HCT116 (cell line): ENCODE results near the gene ASAP3. TPM values are rescaled to one million over a fixed set of nuclear protein-coding genes. Genes with fewer than 3 reads are reported as not detected.

Source experiments
- ATAC-seq: fragments of 200-7000 bp; cut with Tn5 transposase; 2 replicates; pipeline ENCODE4 v1.9.1; 2020; ENCODE audit warnings: mild to moderate bottlenecking, moderate library complexity
- BruUV-seq: library from RNA; stranded (reverse); fragments of 400-500 nt; replicated peaks from 2 replicates; lab custom pipeline; 2021; lab: Mats Ljungman, UMichigan
- CTCF ChIA-PET: fragments of 300-600 bp; sonication (Branson Sonifier 250); formaldehyde crosslinking; loops from one replicate; lab custom pipeline; 2021; ENCODE audit warnings: antibody characterized with exemption; lab: Charles Lee
- POLR2A ChIA-PET: fragments of 300-600, 350-600 bp; sonication (Branson Sonifier 250); formaldehyde crosslinking; loops from one replicate; lab custom pipeline; 2021; ENCODE audit warnings: antibody characterized with exemption; lab: Charles Lee
- RAD21 ChIA-PET, 2 experiments: fragments of 300-600 bp; sonication (Branson Sonifier 250); formaldehyde crosslinking; loops; one replicate each; lab custom pipeline; 2023; ENCODE audit warnings: low total read pairs in 2 of 2; ENCODE audit not compliant: uncharacterized antibody in 2 of 2, unreplicated experiment in 2 of 2, low non-redundant PET in 1 of 2; lab: Charles Lee
- DNase-seq: peaks from one replicate; pipeline ENCODE4 v3.0.0-alpha.2; 2010; ENCODE audit warnings: low read depth, low spot score
- H2AFZ ChIP-seq: fragments of 200-600 bp; shearing (Covaris generic), sonication (generic); 2 replicates; pipeline ENCODE4 v1.6.1; 2017; ENCODE audit warnings: low read depth, mixed run types, mixed read lengths, antibody characterized with exemption, low read length; ENCODE audit not compliant: poor library complexity, severe bottlenecking
- H3K27ac ChIP-seq: 2 replicates; pipeline ENCODE4 v1.5.1; 2012; ENCODE audit warnings: low read depth, low read length
- H3K27me3 ChIP-seq: fragments of 200-600 bp; sonication (generic); 2 replicates; pipeline ENCODE4 v1.6.1; 2016; ENCODE audit warnings: mixed run types, low read length, mixed read lengths; ENCODE audit not compliant: insufficient read depth
- H3K36me3 ChIP-seq, 2 experiments: fragments of 200-500 bp in 1 of 2; fragments of 200-600 bp in 1 of 2; sonication (Bioruptor generic) in 1 of 2; sonication (generic) in 1 of 2; 2 replicates each; pipeline versions ENCODE4 v1.5.1 to v1.6.1; 2014 to 2016; ENCODE audit warnings: low read length in 2 of 2, inconsistent platforms in 1 of 2, mixed read lengths in 1 of 2, mixed run types in 1 of 2; ENCODE audit not compliant: insufficient read depth in 2 of 2, control insufficient read depth in 1 of 2
- H3K4me1 ChIP-seq, 2 experiments: fragments of 200-600 bp in 1 of 2; sonication (generic) in 1 of 2; 2 replicates each; pipeline versions ENCODE4 v1.5.1 to v1.6.1; 2012 to 2017; ENCODE audit warnings: low read length in 2 of 2, inconsistent platforms in 1 of 2, mild to moderate bottlenecking in 1 of 2, mixed read lengths in 1 of 2, mixed run types in 1 of 2, moderate library complexity in 1 of 2; ENCODE audit not compliant: insufficient read depth in 2 of 2, control insufficient read depth in 1 of 2
- H3K4me2 ChIP-seq: fragments of 200-600 bp; sonication (generic); 2 replicates; pipeline ENCODE4 v1.6.1; 2017; ENCODE audit warnings: mixed run types, low read length, mixed read lengths
- H3K4me3 ChIP-seq, 2 experiments: fragments of 200-600 bp in 1 of 2; sonication (generic) in 1 of 2; replicated peaks in 1 of 2; 2 replicates each; pipeline ENCODE4 v1.5.1; 2011 to 2016; ENCODE audit warnings: low read length in 2 of 2, control low read depth in 1 of 2, low read depth in 1 of 2, mild to moderate bottlenecking in 1 of 2, mixed read lengths in 1 of 2, mixed run types in 1 of 2
- H3K79me2 ChIP-seq: fragments of 200-600 bp; sonication (generic); 2 replicates; pipeline ENCODE4 v1.6.1; 2017; ENCODE audit warnings: mild to moderate bottlenecking, mixed run types, low read length, moderate library complexity, mixed read lengths; ENCODE audit not compliant: insufficient read depth
- H3K9ac ChIP-seq: fragments of 200-600 bp; sonication (generic); 2 replicates; pipeline ENCODE4 v1.6.1; 2016; ENCODE audit warnings: low read length, mixed read lengths
- H3K9me2 ChIP-seq: fragments of 200-600 bp; sonication (generic), shearing (Covaris generic); 2 replicates; pipeline ENCODE4 v1.6.1; 2017; ENCODE audit warnings: mixed run types, mild to moderate bottlenecking, moderate library complexity; ENCODE audit not compliant: insufficient read depth
- H3K9me3 ChIP-seq, 2 experiments: fragments of 200-500 bp in 1 of 2; fragments of 200-600 bp in 1 of 2; sonication (Bioruptor generic) in 1 of 2; sonication (generic) in 1 of 2; 2 replicates each; pipeline ENCODE4 v1.6.1; 2014 to 2017; ENCODE audit warnings: low read length in 2 of 2, mixed read lengths in 2 of 2, inconsistent platforms in 1 of 2, low read depth in 1 of 2, mild to moderate bottlenecking in 1 of 2, mixed run types in 1 of 2, moderate library complexity in 1 of 2; ENCODE audit not compliant: control insufficient read depth in 1 of 2, insufficient read depth in 1 of 2
- H4K20me1 ChIP-seq: fragments of 200-600 bp; sonication (generic), shearing (Covaris generic); 2 replicates; pipeline ENCODE4 v1.6.1; 2017; ENCODE audit warnings: mixed run types, mild to moderate bottlenecking, moderate library complexity; ENCODE audit not compliant: insufficient read depth
- ATF3 ChIP-seq: IDR thresholded peaks from 2 replicates; pipeline ENCODE4 v1.6.1; 2012
- CBX3 ChIP-seq: IDR thresholded peaks from 2 replicates; pipeline ENCODE4 v1.6.1; 2012; ENCODE audit warnings: low read depth
- CEBPB ChIP-seq: IDR thresholded peaks from 2 replicates; pipeline ENCODE4 v1.6.1; 2012; ENCODE audit warnings: low read depth
- EGR1 ChIP-seq: IDR thresholded peaks from 2 replicates; pipeline ENCODE4 v1.6.1; 2012; ENCODE audit warnings: low read depth
- ELF1 ChIP-seq: IDR thresholded peaks from 2 replicates; pipeline ENCODE4 v1.6.1; 2012; ENCODE audit warnings: low read depth, borderline replicate concordance
- EZH2phosphoT487 ChIP-seq: fragments of 200-600 bp; IDR thresholded peaks from 2 replicates; pipeline ENCODE4 v1.6.1; 2018; ENCODE audit warnings: antibody characterized with exemption, borderline replicate concordance
- JUND ChIP-seq: IDR thresholded peaks from 2 replicates; pipeline ENCODE4 v1.6.1; 2012
- MAX ChIP-seq: IDR thresholded peaks from 2 replicates; pipeline ENCODE4 v1.6.1; 2012
- POLR2A ChIP-seq: IDR thresholded peaks from 2 replicates; pipeline ENCODE4 v1.7.0; 2011; ENCODE audit warnings: borderline replicate concordance; ENCODE audit not compliant: insufficient read depth, insufficient read length; ENCODE audit errors: extremely low read depth
- RAD21 ChIP-seq: IDR thresholded peaks from 2 replicates; pipeline ENCODE4 v1.6.1; 2012; ENCODE audit warnings: low read depth, mild to moderate bottlenecking
- SIN3A ChIP-seq: IDR thresholded peaks from 2 replicates; pipeline ENCODE4 v1.6.1; 2012; ENCODE audit warnings: low read depth
- SP1 ChIP-seq: IDR thresholded peaks from 2 replicates; pipeline ENCODE4 v1.6.1; 2012; ENCODE audit warnings: low read depth
- SRF ChIP-seq: IDR thresholded peaks from 2 replicates; pipeline ENCODE4 v1.6.1; 2012; ENCODE audit warnings: low read depth
- TCF7L2 ChIP-seq: IDR thresholded peaks from 2 replicates; pipeline ENCODE4 v1.7.0; 2011; ENCODE audit warnings: borderline replicate concordance, inconsistent platforms; ENCODE audit not compliant: insufficient read depth, insufficient read length; ENCODE audit errors: extremely low read depth
- YY1 ChIP-seq: IDR thresholded peaks from 2 replicates; pipeline ENCODE4 v1.6.1; 2011; ENCODE audit warnings: low read length, low read depth, moderate library complexity, mild to moderate bottlenecking; ENCODE audit not compliant: insufficient replicate concordance; ENCODE audit errors: extremely low read depth
- ZFX ChIP-seq: fragments of 450-650 bp; IDR thresholded peaks from 2 replicates; pipeline ENCODE4 v1.6.1; 2017
- ZNF274 ChIP-seq: fragments of 200-500 bp; sonication (Bioruptor generic); IDR thresholded peaks from 2 replicates; pipeline ENCODE4 v1.6.1; 2014; ENCODE audit warnings: mild to moderate bottlenecking, low read depth, low read length, inconsistent platforms
- intact Hi-C: fragments of 100-400 bp; cut with micrococcal nuclease; formaldehyde crosslinking; loops from 2 replicates; pipeline ENCODE4 v1.10.0; 2022
- total RNA-seq: library from RNA; stranded (reverse); gene quantifications from one replicate; pipeline ENCODE4 v1.2.1, GENCODE V29; 2021; ENCODE audit not compliant: unreplicated experiment

ASAP3 gene
- total RNA-seq, 1 experiment from 2014 or later = 19.7 TPM

GRCh38 chr1:23385119-23385621 lies 98.8 kb downstream of the ASAP3 start:
- no peaks in the 10 kb centered on the region for H3K79me2 ChIP-seq
- H3K36me3 ChIP-seq = no peaks in the 10 kb centered on the region
- no peak for DNase-seq
- peaks cover 3 to 17% of the 10 kb centered on the region in 2 experiments; a peak in 2 of 4 replicates for H3K4me1 ChIP-seq
- no peak overlapping the region for H2AFZ ChIP-seq
- no peaks in the 10 kb centered on the region for H3K9me2 ChIP-seq
- no peak for ATAC-seq
- intact Hi-C loops = no loop called here
- CTCF ChIA-PET = no interaction called here
- no TSS peak for BruUV-seq
- H3K4me3 ChIP-seq = no peak overlapping the region
- H3K4me2 ChIP-seq = peak overlapping the region; percentile 3; the same call in 1 of the 2 replicates
- no peaks in the 10 kb centered on the region for H3K27me3 ChIP-seq
- TF ChIP-seq CEBPB (no peak), EZH2phosphoT487 (no peak), RAD21 (no peak), TCF7L2 (no peak), YY1 (no peak), ZFX (no peak), SRF (no peak), POLR2A (no peak), ELF1 (no peak), MAX (no peak), JUND (no peak), EGR1 (no peak), CBX3 (no peak), ZNF274 (no peak), ATF3 (no peak), SP1 (no peak), SIN3A (no peak)
- POLR2A ChIA-PET = interaction anchor here (0.8 to 1.8 kb wide), 2 partner anchors 19 to 41 kb away, joined by 3 to 6 read pairs; partner anchors contain the start of gene HNRNPR
- no peak overlapping the region for H3K9ac ChIP-seq
- H4K20me1 ChIP-seq = no peaks in the 10 kb centered on the region
- no peak overlapping the region for H3K27ac ChIP-seq
- RAD21 ChIA-PET = no interaction called here
- H3K9me3 ChIP-seq = no peaks in the 10 kb centered on the region
